Endothelial cell of umbilical vein (primary cell): Measurements from ENCODE around the gene SNX22. TPM values are rescaled to one million over a fixed set of nuclear protein-coding genes. Genes with fewer than 3 reads are reported as not detected.

Experiments
- BruUV-seq: library from RNA; stranded (reverse); fragments of 400-500 nt; replicated peaks from 2 replicates; lab custom pipeline; 2021; lab: Mats Ljungman, UMichigan
- CTCF ChIA-PET: fragments of 300-600, 350-600 bp; sonication (Branson Sonifier 250); formaldehyde crosslinking; loops from one replicate; lab custom pipeline; 2021; ENCODE audit warnings: antibody characterized with exemption, inconsistent platforms; lab: Charles Lee
- POLR2A ChIA-PET: fragments of 300-600, 350-600 bp; sonication (Branson Sonifier 250); formaldehyde crosslinking; loops from one replicate; lab custom pipeline; 2021; ENCODE audit warnings: antibody characterized with exemption, inconsistent platforms; lab: Charles Lee
- DNase-seq: peaks from one replicate; pipeline ENCODE4 v3.0.0-alpha.2; 2011; ENCODE audit warnings: low read depth, low spot score
- FAIRE-seq: peaks from 2 replicates; lab custom pipeline; 2011; peaks lifted over from hg19 to GRCh38; lab: Jason Lieb, UNC
- H2AFZ ChIP-seq: 2 replicates; pipeline ENCODE4 v1.6.0; 2012; ENCODE audit warnings: low read depth, low read length, control low read depth, inconsistent platforms
- H3K27ac ChIP-seq: 2 replicates; pipeline ENCODE4 v1.5.1; 2011; ENCODE audit warnings: low read depth, mild to moderate bottlenecking, control low read depth, low read length, moderate library complexity; ENCODE audit not compliant: insufficient read depth
- H3K27me3 ChIP-seq, 2 experiments: 2 replicates each; pipeline versions ENCODE4 v1.6.0 to v1.6.1; 2011; ENCODE audit warnings: low read length in 2 of 2, mixed read lengths in 1 of 2; ENCODE audit not compliant: control insufficient read depth in 2 of 2, insufficient read depth in 2 of 2
- H3K36me3 ChIP-seq, 2 experiments: 2 replicates in 1 of 2; 3 replicates in 1 of 2; pipeline ENCODE4 v1.5.1; 2011; ENCODE audit warnings: low read length in 2 of 2, mild to moderate bottlenecking in 1 of 2, moderate library complexity in 1 of 2; ENCODE audit not compliant: control insufficient read depth in 2 of 2, insufficient read depth in 2 of 2; ENCODE audit errors: extremely low read depth in 1 of 2
- H3K4me1 ChIP-seq: 3 replicates; pipeline ENCODE4 v1.5.1; 2011; ENCODE audit warnings: mild to moderate bottlenecking, low read length; ENCODE audit not compliant: control insufficient read depth, insufficient read depth; ENCODE audit errors: extremely low read depth
- H3K4me2 ChIP-seq: 2 replicates; pipeline ENCODE4 v1.6.1; 2011; ENCODE audit warnings: low read length, control low read depth, mixed read lengths; ENCODE audit not compliant: insufficient read depth
- H3K4me3 ChIP-seq, 3 experiments: fragments of 200-600 bp in 1 of 3; sonication (generic), shearing (Covaris generic) in 1 of 3; replicated peaks in 1 of 3; 2 replicates each; pipeline ENCODE4 v1.5.1; 2011 to 2016; ENCODE audit warnings: control low read depth in 3 of 3, low read length in 3 of 3, mild to moderate bottlenecking in 2 of 3, inconsistent platforms in 1 of 3, low read depth in 1 of 3, moderate library complexity in 1 of 3; ENCODE audit not compliant: insufficient read depth in 1 of 3
- H3K79me2 ChIP-seq: 2 replicates; pipeline ENCODE4 v1.6.0; 2012; ENCODE audit warnings: low read length, inconsistent platforms; ENCODE audit not compliant: control insufficient read depth, insufficient read depth
- H3K9ac ChIP-seq: replicated peaks from 2 replicates; pipeline ENCODE3; 2011; ENCODE audit warnings: low read length, control low read depth; ENCODE audit not compliant: insufficient read depth; ENCODE audit errors: extremely low read depth
- H3K9me1 ChIP-seq: replicated peaks from 3 replicates; pipeline ENCODE4 v1.6.0; 2011; ENCODE audit warnings: mild to moderate bottlenecking, low read length; ENCODE audit not compliant: control insufficient read depth, insufficient read depth; ENCODE audit errors: extremely low read depth
- H3K9me3 ChIP-seq: replicated peaks from 2 replicates; pipeline ENCODE4 v1.5.1; 2012; ENCODE audit warnings: low read length, inconsistent platforms; ENCODE audit not compliant: control insufficient read depth, insufficient read depth
- H4K20me1 ChIP-seq: replicated peaks from 2 replicates; pipeline ENCODE3; 2011; ENCODE audit warnings: mild to moderate bottlenecking, low read length; ENCODE audit not compliant: control insufficient read depth, insufficient read depth; ENCODE audit errors: extremely low read depth
- CTCF ChIP-seq, 2 donors: IDR thresholded peaks; 1 replicate in 1 of 2; 2 replicates in 1 of 2; pipeline ENCODE4 v1.5.1; 2011; ENCODE audit warnings: low read length in 2 of 2, mild to moderate bottlenecking in 2 of 2, moderate library complexity in 2 of 2, control low read depth in 1 of 2, inconsistent platforms in 1 of 2, low read depth in 1 of 2; ENCODE audit not compliant: insufficient read depth in 1 of 2; ENCODE audit errors: extremely low read depth in 1 of 2
- EZH2 ChIP-seq: IDR thresholded peaks from 2 replicates; pipeline ENCODE4 v1.6.1; 2012; ENCODE audit warnings: borderline replicate concordance, low read depth, mild to moderate bottlenecking, moderate library complexity, low read length, inconsistent platforms; ENCODE audit not compliant: severe bottlenecking
- FOS ChIP-seq: IDR thresholded peaks from 2 replicates; pipeline ENCODE4 v1.6.1; 2011; ENCODE audit warnings: mild to moderate bottlenecking, low read length, moderate library complexity, borderline replicate concordance; ENCODE audit not compliant: insufficient read depth
- GATA2 ChIP-seq: IDR thresholded peaks from 2 replicates; pipeline ENCODE4 v1.7.0; 2011; ENCODE audit warnings: low read depth, mild to moderate bottlenecking, moderate library complexity, mixed read lengths, low read length; ENCODE audit not compliant: insufficient read length, insufficient read depth
- JUN ChIP-seq: IDR thresholded peaks from 2 replicates; pipeline ENCODE4 v1.6.1; 2011; ENCODE audit warnings: borderline replicate concordance, low read depth; ENCODE audit not compliant: insufficient read length, insufficient read depth
- MAX ChIP-seq: IDR thresholded peaks from 2 replicates; pipeline ENCODE4 v1.6.1; 2011; ENCODE audit not compliant: insufficient read depth, insufficient read length
- MYC ChIP-seq: IDR thresholded peaks from one replicate; pipeline ENCODE4 v1.6.1; 2011; ENCODE audit warnings: mild to moderate bottlenecking, low read depth, low read length
- POLR2A ChIP-seq: IDR thresholded peaks from 2 replicates; pipeline ENCODE4 v1.6.1; 2012; ENCODE audit warnings: low read depth, mild to moderate bottlenecking, control low read depth, low read length
- POLR2AphosphoS5 ChIP-seq: IDR thresholded peaks from 2 replicates; pipeline ENCODE4 v1.6.1; 2012; ENCODE audit warnings: low read depth, mild to moderate bottlenecking, control low read depth, low read length, moderate library complexity; ENCODE audit not compliant: insufficient read depth
- dilution Hi-C: fragments of 300-500 bp; cut with MboI; formaldehyde crosslinking; loops from one replicate; pipeline ENCODE4 v1.15.0; 2019; ENCODE audit warnings: low sequenced_read_pairs; ENCODE audit not compliant: extremely low pct_ligation_motif_present
- intact Hi-C: fragments of 100-400 bp; cut with micrococcal nuclease; formaldehyde crosslinking; loops from one replicate; pipeline ENCODE4 v1.10.0; 2022
- polyA plus RNA-seq, 4 experiments: library from polyadenylated mRNA; depleted of rRNA in 3 of 4; stranded (reverse) in 3 of 4; unstranded in 1 of 4; fragments of >200 nt; gene quantifications; 2 replicates each; pipeline versions ENCODE4 v1.2.1 to v1.2.3, GENCODE V29; 2011 to 2012; ENCODE audit warnings: missing spikeins in 1 of 4
- total RNA-seq: library from RNA; stranded (reverse); gene quantifications from 2 replicates; pipeline ENCODE4 v1.2.3, GENCODE V29; 2021

Gene SNX22
- total and polyA plus RNA-seq, 2 donors (not counting 3 experiments of a cell fraction or from before 2014, with no cell fraction given), result 0.14 to 0.73 TPM

GRCh38 chr15:64148168-64148567 lies 3.4 kb upstream of the SNX22 start:
- ChIA-PET POLR2A (no interaction called here), CTCF (no interaction called here)

More at GRCh38 chr15:64148168-64148567, 3.4 kb upstream of the SNX22 start:
- Histone ChIP-seq H3K79me2 (no peaks in the 10 kb centered on the region), H3K36me3 (peaks cover 0 to 9% of the 10 kb centered on the region in 2 experiments), H3K4me1 (peaks cover 5% of the 10 kb centered on the region), H4K20me1 (no peaks in the 10 kb centered on the region), H3K27ac (no peak overlapping the region), H2AFZ (no peak overlapping the region), H3K27me3 (peaks cover 5 to 12% of the 10 kb centered on the region in 2 experiments), H3K9ac (no peak overlapping the region), H3K9me1 (no peaks in the 10 kb centered on the region), H3K9me3 (no peaks in the 10 kb centered on the region), H3K4me3 (no peak overlapping the region), H3K4me2 (no peak overlapping the region)
- DNase-seq (no peak), FAIRE-seq (no peak)
- intact Hi-C loops, result no loop called here
- dilution Hi-C loops, result no loop called here
- BruUV-seq, result no TSS peak
- no peak for TF ChIP-seq FOS
- no peak for TF ChIP-seq CTCF (IDR thresholded peaks at IDR 0.05; ENCODE audit: extremely low read depth in 1 of 2, insufficient read depth in 1 of 2, low read depth in 1 of 2, low read length in 2 of 2)
- TF ChIP-seq MAX, result no peak
- no peak for TF ChIP-seq POLR2AphosphoS5
- no peak for TF ChIP-seq JUN
- TF ChIP-seq GATA2, result no peak
- TF ChIP-seq POLR2A, result no peak
- TF ChIP-seq EZH2, result no peak
- no peak for TF ChIP-seq MYC
